MM.1S (cell line): ENCODE data around the gene MSL2.

ENCODE experiments used
- DNase-seq: peaks from one replicate; pipeline ENCODE4 v3.0.0-alpha.2; 2015
- H2AFZ ChIP-seq: fragments of 300-600 bp; sonication (generic); 2 replicates; pipeline ENCODE4 v1.6.0; 2016; ENCODE audit warnings: antibody characterized with exemption, low read length
- H3F3A ChIP-seq: fragments of 300-600 bp; sonication (generic); 2 replicates; pipeline ENCODE4 v1.6.1; 2016; ENCODE audit warnings: mild to moderate bottlenecking, antibody characterized with exemption, low read length, moderate library complexity, mixed read lengths; ENCODE audit not compliant: insufficient read depth
- H3K27ac ChIP-seq: fragments of 300-600 bp; sonication (generic); 2 replicates; pipeline ENCODE4 v1.5.1; 2016; ENCODE audit warnings: mild to moderate bottlenecking, low read length
- H3K27me3 ChIP-seq: fragments of 300-600 bp; sonication (generic); replicated peaks from 2 replicates; pipeline ENCODE4 v1.6.0; 2016; ENCODE audit warnings: low read length; ENCODE audit not compliant: insufficient read depth
- H3K36me3 ChIP-seq: fragments of 300-600 bp; sonication (generic); replicated peaks from 2 replicates; pipeline ENCODE4 v1.6.1; 2016; ENCODE audit warnings: mild to moderate bottlenecking, low read length, mixed read lengths; ENCODE audit not compliant: insufficient read depth
- H3K4me1 ChIP-seq: fragments of 300-600 bp; sonication (generic); 2 replicates; pipeline ENCODE4 v1.6.1; 2016; ENCODE audit warnings: low read length, mixed read lengths
- H3K4me2 ChIP-seq: fragments of 300-600 bp; sonication (generic); 2 replicates; pipeline ENCODE4 v1.6.0; 2016; ENCODE audit warnings: low read depth, low read length
- H3K4me3 ChIP-seq: fragments of 300-600 bp; sonication (generic); 2 replicates; pipeline ENCODE4 v1.5.1; 2016; ENCODE audit warnings: low read length, mixed read lengths
- H3K79me2 ChIP-seq: fragments of 300-600 bp; sonication (generic); 2 replicates; pipeline ENCODE4 v1.6.1; 2016; ENCODE audit warnings: mixed run types, low read length, mixed read lengths
- H3K9ac ChIP-seq: fragments of 300-600 bp; sonication (generic); 2 replicates; pipeline ENCODE4 v1.6.1; 2016; ENCODE audit warnings: low read length, mixed read lengths
- H3K9me2 ChIP-seq: fragments of 300-600 bp; sonication (generic); replicated peaks from 2 replicates; pipeline ENCODE4 v1.6.1; 2016; ENCODE audit warnings: mild to moderate bottlenecking, low read length, mixed read lengths; ENCODE audit not compliant: insufficient read depth
- H3K9me3 ChIP-seq: fragments of 300-600 bp; sonication (generic); replicated peaks from 2 replicates; pipeline ENCODE4 v1.6.1; 2016; ENCODE audit warnings: mild to moderate bottlenecking, low read length, mixed read lengths; ENCODE audit not compliant: insufficient read depth
- H4K20me1 ChIP-seq: fragments of 300-600 bp; sonication (generic); 2 replicates; pipeline ENCODE4 v1.6.1; 2016; ENCODE audit warnings: mild to moderate bottlenecking, low read length, moderate library complexity, mixed read lengths; ENCODE audit not compliant: insufficient read depth
- CTCF ChIP-seq: fragments of 300-600 bp; sonication (generic); IDR thresholded peaks from 2 replicates; pipeline ENCODE4 v1.5.1; 2016; ENCODE audit warnings: antibody characterized with exemption, low read length, mixed read lengths
- EZH2 ChIP-seq: fragments of 300-600 bp; sonication (generic); optimal IDR thresholded peaks from 2 replicates; pipeline ENCODE3; 2017; ENCODE audit warnings: low read depth, mild to moderate bottlenecking, antibody characterized with exemption, low read length, mixed read lengths
- EZH2phosphoT487 ChIP-seq: fragments of 300-600 bp; sonication (generic); IDR thresholded peaks from 2 replicates; pipeline ENCODE4 v1.6.1; 2018; ENCODE audit warnings: antibody characterized with exemption, low read length

MSL2 gene

DNA sequence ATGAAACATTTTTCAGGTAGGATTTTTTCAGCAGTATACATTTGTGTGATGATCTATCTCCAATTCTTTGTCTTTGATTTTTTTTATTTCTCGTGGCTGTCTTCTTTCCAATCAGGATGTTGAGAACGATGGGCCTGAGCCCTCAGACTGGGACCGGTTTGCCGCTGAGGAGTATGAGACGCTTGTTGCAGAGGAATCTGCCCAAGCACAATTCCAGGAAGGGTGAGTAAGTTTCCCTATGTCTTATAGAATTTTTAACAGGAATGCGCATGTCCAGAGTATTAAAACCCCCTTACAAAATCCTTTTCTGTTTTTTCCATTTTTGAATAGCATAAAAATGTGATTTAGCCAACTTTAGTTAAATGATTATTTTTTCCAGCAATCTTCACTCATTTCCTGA, 90.0 kb downstream of the MSL2 start:
- no peak for TF ChIP-seq EZH2phosphoT487
- TF ChIP-seq CTCF: no peak
- peaks cover 16% of the 10 kb centered on the region for H3F3A ChIP-seq
- no peak overlapping the region for H3K9ac ChIP-seq
- H3K4me2 ChIP-seq: no peak overlapping the region
- H2AFZ ChIP-seq: no peak overlapping the region
- H3K27ac ChIP-seq: no peak overlapping the region
- H3K36me3 ChIP-seq: no peaks in the 10 kb centered on the region
- H3K9me2 ChIP-seq: no peaks in the 10 kb centered on the region
- no peak for DNase-seq
- H3K27me3 ChIP-seq: peaks cover 4% of the 10 kb centered on the region; the same call in 1 of the 2 replicates
- no peaks in the 10 kb centered on the region for H3K9me3 ChIP-seq
- H4K20me1 ChIP-seq: no peaks in the 10 kb centered on the region; the same call in 1 of the 2 replicates
- peaks cover 22% of the 10 kb centered on the region for H3K4me1 ChIP-seq
- H3K79me2 ChIP-seq: peaks cover 7% of the 10 kb centered on the region; the same call in 1 of the 2 replicates
- no peak overlapping the region for H3K4me3 ChIP-seq

DNA sequence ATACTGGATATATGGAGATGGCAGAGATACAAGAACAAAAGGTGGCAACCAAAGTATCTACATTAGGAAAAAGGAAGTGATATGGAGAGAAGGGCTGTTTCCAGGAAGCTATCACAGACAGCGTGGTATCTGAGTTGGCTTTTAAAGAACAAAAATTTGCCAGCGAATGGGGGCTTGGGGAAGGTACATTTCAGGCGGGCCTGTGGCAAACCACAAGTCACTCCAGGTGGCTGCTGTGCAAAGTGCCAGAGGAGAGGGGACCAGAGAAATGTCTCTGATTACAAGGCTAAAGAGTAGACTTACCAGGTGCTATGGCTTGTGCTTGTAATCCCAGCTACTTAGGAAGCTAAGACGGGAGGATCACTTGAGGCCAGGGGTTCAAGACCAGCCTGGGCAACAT, 91.1 kb downstream of the MSL2 start:
- no peak for TF ChIP-seq EZH2phosphoT487
- no peak for TF ChIP-seq CTCF
- TF ChIP-seq EZH2: no peak
- H3K4me1 ChIP-seq: peaks cover 14% of the 10 kb centered on the region
- H3K4me3 ChIP-seq: no peak overlapping the region
- H3K9ac ChIP-seq: no peak overlapping the region
- no peaks in the 10 kb centered on the region for H3K36me3 ChIP-seq
- no peak overlapping the region for H3K27ac ChIP-seq
- no peaks in the 10 kb centered on the region; the same call in 1 of the 2 replicates for H4K20me1 ChIP-seq
- peaks cover 9% of the 10 kb centered on the region for H3F3A ChIP-seq
- H3K9me3 ChIP-seq: no peaks in the 10 kb centered on the region
- H2AFZ ChIP-seq: no peak overlapping the region
- H3K9me2 ChIP-seq: no peaks in the 10 kb centered on the region
- no peak overlapping the region for H3K4me2 ChIP-seq
- DNase-seq: no peak
- no peaks in the 10 kb centered on the region for H3K27me3 ChIP-seq
- H3K79me2 ChIP-seq: peaks cover 5% of the 10 kb centered on the region; the same call in 1 of the 2 replicates
